ENCODE measurements around the gene EIF2AK3. TPM values are rescaled to one million over a fixed set of nuclear protein-coding genes. Genes with fewer than 3 reads are reported as not detected.

EIF2AK3 gene
- total and polyA plus RNA-seq, 10 of the 15 experiments (the other 5 are each of a cell fraction or from before 2014, with no cell fraction given): 5.0 to 44.7 (median 22.4) TPM

- TF ChIP-seq BCL3 (IDR thresholded peaks at IDR 0.05; ENCODE audit: borderline replicate concordance, insufficient read depth, low read depth, low read length, poor library complexity, severe bottlenecking) (no peak), USF2 (IDR thresholded peaks at IDR 0.05; ENCODE audit: borderline replicate concordance, low read depth, low read length) (no peak), RBBP5 (conservative IDR thresholded peaks at IDR 0.05) (no peak), MYB (IDR thresholded peaks at IDR 0.05; ENCODE audit: borderline replicate concordance, low read depth, low read length) (no peak), ZNF217 (IDR thresholded peaks at IDR 0.05) (no peak), RUNX3 (IDR thresholded peaks at IDR 0.05; ENCODE audit: low read length) (no peak), ZBTB11 (CRISPR knock-in tag; IDR thresholded peaks at IDR 0.05) (no peak), KDM1A (IDR thresholded peaks at IDR 0.05; ENCODE audit: borderline replicate concordance) (no peak)
Observed at GRCh38 chr2:88632569-88632968, 5.3 kb upstream of the EIF2AK3 start (continued).
